HepG2 (cell line): ENCODE data around the gene CD151. TPM values are rescaled to one million over a fixed set of nuclear protein-coding genes. Genes with fewer than 3 reads are reported as not detected.

Experiments
- CHD4 ChIP-seq: fragments of 200-600 bp; sonication (generic); IDR thresholded peaks from 2 replicates; pipeline ENCODE4 v1.7.0; 2017; ENCODE audit warnings: mild to moderate bottlenecking, low read length, borderline replicate concordance
- CREBL2 ChIP-seq: sonication (generic); formaldehyde crosslinking; IDR thresholded peaks from 2 replicates; pipeline ENCODE4 v1.8.1; 2023; ENCODE audit warnings: missing genetic modification reagents, mild to moderate bottlenecking, borderline replicate concordance
- FOXM1 ChIP-seq: sonication (generic); formaldehyde crosslinking; IDR thresholded peaks from 2 replicates; pipeline ENCODE4 v1.5.0; 2020; ENCODE audit warnings: missing genetic modification reagents
- GMEB1 ChIP-seq: sonication (generic); formaldehyde crosslinking; IDR thresholded peaks from 2 replicates; pipeline ENCODE4 v1.5.1; 2020; ENCODE audit warnings: missing genetic modification reagents, mild to moderate bottlenecking, borderline replicate concordance
- HBP1 ChIP-seq: IDR thresholded peaks from 2 replicates; pipeline ENCODE4 v1.6.1; 2016; ENCODE audit warnings: low read depth, control low read depth
- ISX ChIP-seq: sonication (generic); formaldehyde crosslinking; conservative IDR thresholded peaks from 2 replicates; pipeline ENCODE4 v1.5.0; 2020; ENCODE audit warnings: missing genetic modification reagents
- KDM4B ChIP-seq: sonication (generic); formaldehyde crosslinking; IDR thresholded peaks from 2 replicates; pipeline ENCODE4 v1.4.0; 2020; ENCODE audit warnings: missing genetic modification reagents
- NCOA5 ChIP-seq: sonication (generic); formaldehyde crosslinking; IDR thresholded peaks from 2 replicates; pipeline ENCODE4 v1.4.0; 2020; ENCODE audit warnings: missing genetic modification reagents
- NFYC ChIP-seq: IDR thresholded peaks from 2 replicates; pipeline ENCODE4 v1.6.1; 2016; ENCODE audit warnings: missing genetic modification reagents, missing compliant biosample characterization
- SPEN ChIP-seq: sonication (generic); formaldehyde crosslinking; IDR thresholded peaks from 2 replicates; pipeline ENCODE4 v1.5.1; 2020; ENCODE audit warnings: low read depth, mild to moderate bottlenecking, missing genetic modification reagents
- THAP9 ChIP-seq: sonication (generic); formaldehyde crosslinking; IDR thresholded peaks from 2 replicates; pipeline ENCODE4; 2020; ENCODE audit warnings: missing genetic modification reagents, mild to moderate bottlenecking, borderline replicate concordance
- TMF1 ChIP-seq: sonication (generic); formaldehyde crosslinking; IDR thresholded peaks from 2 replicates; pipeline ENCODE4 v1.8.1; 2022; ENCODE audit warnings: low read depth, missing genetic modification reagents
- ZBTB14 ChIP-seq: sonication (generic); formaldehyde crosslinking; IDR thresholded peaks from 2 replicates; pipeline ENCODE4 v1.4.0; 2020; ENCODE audit warnings: missing genetic modification reagents
- ZFAT ChIP-seq: sonication (generic); formaldehyde crosslinking; conservative IDR thresholded peaks from 2 replicates; pipeline ENCODE4 v1.8.1; 2023; ENCODE audit warnings: missing genetic modification reagents, inconsistent platforms
- ZNF264 ChIP-seq: sonication (generic); formaldehyde crosslinking; IDR thresholded peaks from 2 replicates; pipeline ENCODE4 v1.4.0; 2020; ENCODE audit warnings: missing genetic modification reagents
- ZNF282 ChIP-seq: fragments of 450-650 bp; IDR thresholded peaks from 2 replicates; pipeline ENCODE4 v1.6.1; 2018; ENCODE audit not compliant: partially characterized antibody
- ZNF296 ChIP-seq: sonication (generic); formaldehyde crosslinking; conservative IDR thresholded peaks from 2 replicates; pipeline ENCODE4 v1.5.0; 2020; ENCODE audit warnings: mild to moderate bottlenecking, missing genetic modification reagents
- ZNF567 ChIP-seq: sonication (generic); formaldehyde crosslinking; IDR thresholded peaks from 2 replicates; pipeline ENCODE4 v1.8.1; 2023; ENCODE audit warnings: mild to moderate bottlenecking, missing genetic modification reagents, borderline replicate concordance
- ZNF629 ChIP-seq: sonication (generic); formaldehyde crosslinking; conservative IDR thresholded peaks from 2 replicates; pipeline ENCODE4 v1.5.0; 2020; ENCODE audit warnings: missing genetic modification reagents
- ZUFSP ChIP-seq: sonication (generic); formaldehyde crosslinking; IDR thresholded peaks from 2 replicates; pipeline ENCODE4 v1.9.0; 2021; ENCODE audit warnings: missing genetic modification reagents, mild to moderate bottlenecking, borderline replicate concordance
- polyA plus RNA-seq, 8 experiments: library from polyadenylated mRNA; depleted of rRNA in 3 of 8; stranded (reverse) in 7 of 8; unstranded in 1 of 8; fragments of >200 nt; fragmentation: Illumina TruSeq in 4 of 8; extraction: Trizol in 4 of 8; gene quantifications; 2 replicates each; pipeline versions ENCODE4 v1.2.1 to v1.2.3, GENCODE V29; 2011 to 2016; ENCODE audit warnings: low read depth in 4 of 8, missing spikeins in 1 of 8, mixed read lengths in 1 of 8; ENCODE audit not compliant: insufficient read depth in 1 of 8
- total RNA-seq, 5 experiments: library from RNA; depleted of rRNA; stranded (reverse); fragments of >200 nt; fragmentation: Illumina TruSeq; extraction: Trizol; gene quantifications; 2 replicates each; pipeline ENCODE4 v1.2.3, GENCODE V29; 2016; ENCODE audit warnings: low read depth in 1 of 5

The CD151 gene
- total and polyA plus RNA-seq, 2 of the 13 experiments (the other 11 are each of a cell fraction or from before 2014, with no cell fraction given): 125 to 197 TPM

GRCh38 chr11:808427-809286, 24.1 kb upstream of the CD151 start (continued):
- TF ChIP-seq ZUFSP (CRISPR knock-in tag) (no peak), NFYC (CRISPR knock-in tag) (no peak), CREBL2 (CRISPR knock-in tag) (peak; percentile 3; the same call in 1 of the 2 replicates), TMF1 (CRISPR knock-in tag) (no peak), SPEN (CRISPR knock-in tag) (no peak), ZNF296 (CRISPR knock-in tag) (peak; percentile 100), ZNF567 (CRISPR knock-in tag) (no peak), KDM4B (peak; percentile 55), GMEB1 (CRISPR knock-in tag) (no peak), HBP1 (peak; percentile 76; the same call in 1 of the 2 replicates), NCOA5 (CRISPR knock-in tag) (no peak), ISX (CRISPR knock-in tag) (no peak), THAP9 (no peak), FOXM1 (CRISPR knock-in tag) (no peak), ZNF264 (0 out of 2 replicates have a peak, but pooled peaks have one; percentile 13), ZNF282 (no peak), CHD4 (no peak), ZBTB14 (CRISPR knock-in tag) (no peak), ZNF629 (CRISPR knock-in tag) (peak; percentile 85), ZFAT (peak; percentile 65; the same call in 1 of the 2 replicates)
